OCI-LY7 (cell line): ENCODE measurements around the gene WDR82. TPM values are rescaled to one million over a fixed set of nuclear protein-coding genes. Genes with fewer than 3 reads are reported as not detected.
"Not testable (repeated sequence)": the region's sequence is repeated elsewhere in the genome, so short reads cannot be mapped to it uniquely, and the experiment has no call there.

ENCODE experiments used
- BruUV-seq: library from RNA; stranded (reverse); fragments of 400-500 nt; replicated peaks from 2 replicates; lab custom pipeline; 2021; lab: Mats Ljungman, UMichigan
- CTCF ChIA-PET: fragments of 300-600 bp; sonication (Branson Sonifier 250); formaldehyde crosslinking; loops from one replicate; lab custom pipeline; 2022; ENCODE audit warnings: antibody characterized with exemption; ENCODE audit not compliant: unreplicated experiment; lab: Charles Lee
- POLR2A ChIA-PET: fragments of 300-600 bp; sonication (Branson Sonifier 250); formaldehyde crosslinking; loops from one replicate; lab custom pipeline; 2022; ENCODE audit warnings: antibody characterized with exemption; lab: Charles Lee
- DNase-seq: peaks from one replicate; pipeline ENCODE4 v3.0.0-alpha.2; 2015; ENCODE audit warnings: low spot score
- H2AFZ ChIP-seq: fragments of 200-600 bp; sonication (generic), shearing (Covaris generic); 2 replicates; pipeline ENCODE4 v1.6.1; 2014; ENCODE audit warnings: mild to moderate bottlenecking, antibody characterized with exemption, low read length, moderate library complexity
- H3K27ac ChIP-seq: fragments of 200-600 bp; sonication (generic); 2 replicates; pipeline ENCODE4 v1.5.1; 2014; ENCODE audit warnings: mixed run types, low read depth, mild to moderate bottlenecking, moderate library complexity, low read length, inconsistent platforms; ENCODE audit not compliant: poor library complexity, severe bottlenecking
- H3K36me3 ChIP-seq: fragments of 200-600 bp; sonication (generic); 2 replicates; pipeline ENCODE4 v1.6.1; 2014; ENCODE audit warnings: mild to moderate bottlenecking, antibody characterized with exemption, low read length, moderate library complexity, mixed read lengths; ENCODE audit not compliant: insufficient read depth
- H3K4me1 ChIP-seq: fragments of 200-600 bp; sonication (generic); 2 replicates; pipeline ENCODE4 v1.5.1; 2014; ENCODE audit warnings: mild to moderate bottlenecking, low read length; ENCODE audit not compliant: insufficient read depth, poor library complexity, severe bottlenecking
- H3K4me2 ChIP-seq: fragments of 200-600 bp; sonication (generic); 2 replicates; pipeline ENCODE4 v1.6.1; 2014; ENCODE audit warnings: mild to moderate bottlenecking, low read length
- H3K4me3 ChIP-seq: fragments of 200-600 bp; sonication (generic); 2 replicates; pipeline ENCODE4 v1.5.1; 2014; ENCODE audit warnings: mild to moderate bottlenecking, low read depth, low read length; ENCODE audit not compliant: poor library complexity, severe bottlenecking
- H3K79me2 ChIP-seq: fragments of 200-600 bp; sonication (generic); 2 replicates; pipeline ENCODE4 v1.6.1; 2016; ENCODE audit warnings: low read depth, mild to moderate bottlenecking, low read length, moderate library complexity, mixed read lengths; ENCODE audit not compliant: insufficient read depth
- H3K9me2 ChIP-seq: fragments of 200-600 bp; sonication (generic); 2 replicates; pipeline ENCODE4 v1.6.1; 2016; ENCODE audit warnings: mild to moderate bottlenecking, low read length, mixed read lengths; ENCODE audit not compliant: insufficient read depth
- H3K9me3 ChIP-seq: fragments of 200-600 bp; sonication (generic); 2 replicates; pipeline ENCODE4 v1.6.1; 2014; ENCODE audit warnings: mild to moderate bottlenecking, mixed run types, low read length, mixed read lengths
- H4K20me1 ChIP-seq: fragments of 200-600 bp; sonication (generic); 2 replicates; pipeline ENCODE4 v1.6.1; 2014; ENCODE audit warnings: mild to moderate bottlenecking, antibody characterized with exemption, low read length, moderate library complexity, mixed read lengths; ENCODE audit not compliant: insufficient read depth
- EZH2phosphoT487 ChIP-seq: fragments of 200-600 bp; sonication (generic); IDR thresholded peaks from 2 replicates; pipeline ENCODE4 v1.6.1; 2018; ENCODE audit warnings: low read depth, borderline replicate concordance, mild to moderate bottlenecking, mixed run types, antibody characterized with exemption, low read length, moderate library complexity, mixed read lengths
- intact Hi-C: fragments of 100-400 bp; cut with micrococcal nuclease; formaldehyde crosslinking; loops from one replicate; pipeline ENCODE4 v1.10.0; 2022; ENCODE audit not compliant: unreplicated experiment
- total RNA-seq, 2 experiments: library from RNA; depleted of rRNA in 1 of 2; stranded (reverse); fragments of >200 nt in 1 of 2; shearing (Covaris generic) in 1 of 2; gene quantifications; 2 replicates each; pipeline ENCODE4 v1.2.3, GENCODE V29; 2014 to 2022
- TF ChIP-seq, protein P1 (sequence below): fragments of 200-600 bp; sonication (generic); conservative IDR thresholded peaks from 2 replicates; pipeline ENCODE4 v1.5.1; 2014; ENCODE audit warnings: mild to moderate bottlenecking, antibody characterized with exemption, low read length, moderate library complexity, mixed read lengths

WDR82 gene
- total RNA-seq, 2 experiments from 2014 or later: 38.5 to 67.9 TPM

DNA sequence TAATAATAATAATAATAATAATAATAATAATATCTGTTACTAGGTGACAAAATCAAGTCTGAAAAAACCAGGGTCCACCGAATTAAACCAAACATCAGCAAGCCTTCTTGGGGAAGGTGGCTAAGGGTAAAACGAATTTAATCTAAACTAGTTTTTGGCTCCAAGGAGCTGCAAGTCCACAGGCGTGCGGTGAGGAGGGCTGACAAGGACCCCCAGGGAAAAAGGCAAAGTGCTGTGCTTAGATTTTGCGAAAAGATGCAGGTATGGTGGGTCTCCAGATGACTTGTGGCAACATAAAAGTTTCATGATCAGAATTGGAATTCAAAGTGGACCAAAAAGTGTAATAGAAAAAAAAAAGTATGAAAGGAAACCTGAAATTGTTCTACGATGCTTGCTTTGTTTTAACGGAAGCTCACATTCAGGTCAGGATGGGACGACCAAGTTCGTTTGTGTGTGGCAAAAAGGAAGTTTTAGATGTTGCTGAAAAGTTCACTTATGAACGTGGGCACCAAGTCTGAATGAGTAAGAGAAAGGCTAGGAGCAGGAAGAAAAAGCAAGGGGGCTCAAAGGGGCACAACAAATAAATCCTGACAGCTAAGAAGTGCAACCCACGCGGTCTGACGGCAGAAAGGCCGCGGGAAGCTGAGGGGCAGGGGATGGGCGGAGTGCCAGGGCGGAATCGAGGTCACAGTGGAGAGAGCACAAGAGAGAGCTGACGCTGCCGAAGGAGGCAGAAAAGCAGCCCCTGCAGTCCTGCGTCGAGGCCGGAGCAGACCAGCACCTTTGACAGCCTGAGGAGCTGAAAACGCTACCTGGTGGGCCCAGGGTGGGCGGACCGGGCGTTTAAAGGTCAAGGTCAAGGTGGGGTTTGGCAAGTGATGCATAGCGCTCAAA is 1.1 kb downstream of the WDR82 start:
- peak overlapping the region; percentile 67 for H3K27ac ChIP-seq
- H3K4me3 ChIP-seq: peak overlapping the region; percentile 70
- H3K9me3 ChIP-seq: peaks cover 4% of the 10 kb centered on the region; the same call in 1 of the 2 replicates
- ChIA-PET POLR2A (interaction anchor here (0.6 to 2.5 kb wide), 17 partner anchors 9 to 613 kb away, joined by 3 to 8 read pairs (median 4); partner anchors contain the start of genes GLYCTK and TLR9), CTCF (interaction anchor here (0.9 kb wide), 1 partner anchor 46 kb away, joined by 3 read pairs; no protein-coding TSS in a partner anchor)
- H4K20me1 ChIP-seq: peaks cover 35% of the 10 kb centered on the region
- peaks cover 34% of the 10 kb centered on the region for H3K4me1 ChIP-seq
- peaks cover 58% of the 10 kb centered on the region for H3K79me2 ChIP-seq
- intact Hi-C loops: no loop called here
- peak overlapping the region; percentile 94 for H3K4me2 ChIP-seq
- H2AFZ ChIP-seq: no peak overlapping the region
- H3K36me3 ChIP-seq: peaks cover 47% of the 10 kb centered on the region
- TF ChIP-seq, protein P1, sequence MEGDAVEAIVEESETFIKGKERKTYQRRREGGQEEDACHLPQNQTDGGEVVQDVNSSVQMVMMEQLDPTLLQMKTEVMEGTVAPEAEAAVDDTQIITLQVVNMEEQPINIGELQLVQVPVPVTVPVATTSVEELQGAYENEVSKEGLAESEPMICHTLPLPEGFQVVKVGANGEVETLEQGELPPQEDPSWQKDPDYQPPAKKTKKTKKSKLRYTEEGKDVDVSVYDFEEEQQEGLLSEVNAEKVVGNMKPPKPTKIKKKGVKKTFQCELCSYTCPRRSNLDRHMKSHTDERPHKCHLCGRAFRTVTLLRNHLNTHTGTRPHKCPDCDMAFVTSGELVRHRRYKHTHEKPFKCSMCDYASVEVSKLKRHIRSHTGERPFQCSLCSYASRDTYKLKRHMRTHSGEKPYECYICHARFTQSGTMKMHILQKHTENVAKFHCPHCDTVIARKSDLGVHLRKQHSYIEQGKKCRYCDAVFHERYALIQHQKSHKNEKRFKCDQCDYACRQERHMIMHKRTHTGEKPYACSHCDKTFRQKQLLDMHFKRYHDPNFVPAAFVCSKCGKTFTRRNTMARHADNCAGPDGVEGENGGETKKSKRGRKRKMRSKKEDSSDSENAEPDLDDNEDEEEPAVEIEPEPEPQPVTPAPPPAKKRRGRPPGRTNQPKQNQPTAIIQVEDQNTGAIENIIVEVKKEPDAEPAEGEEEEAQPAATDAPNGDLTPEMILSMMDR: no peak
- TF ChIP-seq EZH2phosphoT487: no peak
- BruUV-seq: TSS peak; percentile 59
- H3K9me2 ChIP-seq: no peaks in the 10 kb centered on the region
- peak; percentile 75 for DNase-seq

DNA sequence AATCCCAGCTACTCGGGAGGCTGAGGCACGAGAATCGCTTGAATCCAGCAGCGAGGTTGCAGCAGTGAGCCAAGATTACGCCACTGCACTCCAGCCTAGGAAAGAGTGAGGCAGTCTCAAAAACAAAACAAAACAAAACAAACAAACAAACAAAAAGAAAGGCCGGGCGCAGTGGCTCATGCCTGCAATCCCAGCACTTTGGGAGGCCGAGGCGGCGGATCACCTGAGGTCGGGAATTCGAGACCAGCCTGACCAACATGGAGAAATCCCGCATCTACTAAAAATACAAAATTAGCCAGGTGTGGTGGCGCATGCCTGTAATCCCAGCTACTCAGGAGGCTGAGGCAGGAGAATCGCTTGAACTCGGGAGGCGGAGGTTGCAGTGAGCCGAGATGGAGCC is 3.7 kb downstream of the WDR82 start:
- POLR2A ChIA-PET, H3K4me3 ChIP-seq, intact Hi-C loops, BruUV-seq, H2AFZ ChIP-seq, DNase-seq, H3K9me3 ChIP-seq, H3K4me2 ChIP-seq, CTCF ChIA-PET, H3K9me2 ChIP-seq, H3K27ac ChIP-seq: not testable (repeated sequence)
- peaks cover 72% of the 10 kb centered on the region for H3K36me3 ChIP-seq
- H3K4me1 ChIP-seq: peaks cover 44% of the 10 kb centered on the region
- peaks cover 84% of the 10 kb centered on the region for H3K79me2 ChIP-seq
- peaks cover 38% of the 10 kb centered on the region for H4K20me1 ChIP-seq

DNA sequence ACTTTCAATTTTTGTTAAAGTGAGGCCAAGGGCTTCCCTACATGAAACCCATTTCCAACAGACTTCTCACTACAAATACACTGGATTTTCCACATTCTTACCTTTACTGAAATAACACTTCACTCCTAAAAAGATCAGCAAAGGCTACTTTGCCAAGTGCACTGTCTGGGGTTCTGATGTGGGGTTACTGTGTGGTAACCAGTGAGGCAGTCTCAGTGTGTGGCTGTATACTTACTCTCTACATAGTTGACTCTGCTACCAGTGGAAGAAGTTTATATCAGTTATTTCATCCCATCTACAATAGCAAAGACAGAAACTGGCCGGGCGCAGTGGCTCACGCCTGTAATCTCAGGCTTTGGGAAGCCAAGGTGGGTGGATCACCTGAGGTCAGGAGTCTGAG is 5.6 kb downstream of the WDR82 start:
- no TSS peak for BruUV-seq
- H3K9me3 ChIP-seq: peaks cover 4% of the 10 kb centered on the region; the same call in 1 of the 2 replicates
- H3K4me1 ChIP-seq: peaks cover 35% of the 10 kb centered on the region
- H3K4me2 ChIP-seq: no peak overlapping the region
- no peak overlapping the region for H3K4me3 ChIP-seq
- no peak overlapping the region for H3K27ac ChIP-seq
- ChIA-PET POLR2A (no interaction called here), CTCF (no interaction called here)
- no peaks in the 10 kb centered on the region for H3K9me2 ChIP-seq
- peaks cover 91% of the 10 kb centered on the region for H3K36me3 ChIP-seq
- DNase-seq: no peak
- intact Hi-C loops: no loop called here
- TF ChIP-seq, protein P1: no peak
- TF ChIP-seq EZH2phosphoT487: no peak
- H3K79me2 ChIP-seq: peaks cover 100% of the 10 kb centered on the region
- H2AFZ ChIP-seq: no peak overlapping the region
- peaks cover 47% of the 10 kb centered on the region for H4K20me1 ChIP-seq

DNA sequence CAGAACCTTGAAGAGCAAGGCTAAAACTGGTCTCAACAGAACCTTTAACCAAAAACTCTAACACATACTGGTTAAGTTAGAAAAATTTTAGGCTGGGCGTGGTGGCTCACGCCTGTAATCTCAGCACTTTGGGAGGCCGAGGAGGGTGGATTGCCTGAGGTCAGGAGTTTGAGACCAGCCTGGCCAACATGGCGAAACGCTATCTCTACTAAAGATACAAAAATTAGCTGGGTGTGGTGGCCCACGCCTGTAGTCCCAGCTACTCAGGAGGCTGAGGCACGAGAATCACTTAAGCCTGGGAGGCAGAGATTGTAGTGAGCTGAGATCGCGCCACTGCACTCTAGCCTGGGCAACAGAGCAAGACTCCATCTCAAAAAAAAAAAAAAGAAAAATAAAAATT is 6.3 kb downstream of the WDR82 start:
- POLR2A ChIA-PET: interaction anchor here (1.7 to 2.1 kb wide), 2 partner anchors 11 to 12 kb away, joined by 4 to 6 read pairs; no protein-coding TSS in a partner anchor

More for the DNA sequence above, 6.3 kb downstream of the WDR82 start:
- DNase-seq, BruUV-seq, H3K9me3 ChIP-seq, H3K27ac ChIP-seq, H3K9me2 ChIP-seq, intact Hi-C loops, H3K4me3 ChIP-seq, CTCF ChIA-PET, H2AFZ ChIP-seq: not testable (repeated sequence)
- Histone ChIP-seq H3K36me3 (peaks cover 97% of the 10 kb centered on the region), H3K4me1 (peaks cover 35% of the 10 kb centered on the region), H3K79me2 (peaks cover 100% of the 10 kb centered on the region), H3K4me2 (peak overlapping the region; percentile 24; the same call in 1 of the 2 replicates), H4K20me1 (peaks cover 50% of the 10 kb centered on the region)
